Activated gamma-delta T cell (primary cell): Measurements from ENCODE around the gene PIPOX.

Source experiments
- DNase-seq: peaks from one replicate; lab custom pipeline; 2025; lab: John Stamatoyannopoulos, UW
- total RNA-seq, 2 donors: gene quantifications; one replicate each; lab custom pipeline; 2026; lab: John Stamatoyannopoulos, UW

The PIPOX gene, protein sequence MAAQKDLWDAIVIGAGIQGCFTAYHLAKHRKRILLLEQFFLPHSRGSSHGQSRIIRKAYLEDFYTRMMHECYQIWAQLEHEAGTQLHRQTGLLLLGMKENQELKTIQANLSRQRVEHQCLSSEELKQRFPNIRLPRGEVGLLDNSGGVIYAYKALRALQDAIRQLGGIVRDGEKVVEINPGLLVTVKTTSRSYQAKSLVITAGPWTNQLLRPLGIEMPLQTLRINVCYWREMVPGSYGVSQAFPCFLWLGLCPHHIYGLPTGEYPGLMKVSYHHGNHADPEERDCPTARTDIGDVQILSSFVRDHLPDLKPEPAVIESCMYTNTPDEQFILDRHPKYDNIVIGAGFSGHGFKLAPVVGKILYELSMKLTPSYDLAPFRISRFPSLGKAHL
- total RNA-seq: 4.4 to 6.3 reads per million in 2 donors

DNA sequence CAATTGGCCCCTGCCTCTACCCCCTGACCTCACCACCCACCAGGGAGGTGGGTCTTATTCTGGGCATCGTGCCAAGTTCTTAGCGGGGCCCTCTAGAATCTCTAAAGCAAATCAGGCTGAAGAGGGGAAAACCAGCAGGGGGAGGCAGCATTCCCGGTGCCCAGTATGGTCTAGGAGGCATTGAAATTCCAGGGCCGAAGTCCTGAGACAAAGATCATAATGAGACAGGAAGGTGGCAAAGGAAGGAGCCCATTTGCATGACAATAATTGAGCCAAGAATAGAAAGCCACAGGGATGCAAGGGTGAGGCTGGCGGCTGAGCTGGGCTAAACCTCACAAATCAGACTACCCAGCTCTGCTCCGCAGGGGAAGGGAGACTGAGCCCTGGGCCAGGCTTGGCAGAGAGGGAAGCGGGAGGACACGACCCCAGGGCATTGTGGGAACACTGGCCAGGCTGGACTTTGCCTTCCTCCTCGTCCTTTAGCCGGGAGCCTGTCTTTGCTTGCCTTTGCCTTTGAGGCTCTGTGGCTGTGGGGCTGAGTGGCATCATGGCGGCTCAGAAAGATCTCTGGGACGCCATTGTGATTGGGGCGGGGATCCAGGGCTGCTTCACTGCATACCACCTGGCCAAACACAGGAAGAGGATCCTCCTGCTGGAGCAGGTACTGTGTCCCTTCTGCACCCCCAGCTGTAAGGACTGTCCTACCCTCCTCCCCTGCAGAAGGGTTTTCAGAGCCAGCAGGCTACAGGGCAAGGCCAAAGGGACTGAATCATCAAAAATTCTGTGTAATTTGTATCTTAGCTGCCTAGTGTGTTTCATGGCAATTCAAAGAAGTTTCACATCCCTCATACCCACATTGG, at the start of gene PIPOX:
Gene PIPOX (plus strand): TSS at position 463 of the 860 bp plus-strand sequence. CDS start 85 bp downstream, at position 548.
- no peak for DNase-seq

DNA sequence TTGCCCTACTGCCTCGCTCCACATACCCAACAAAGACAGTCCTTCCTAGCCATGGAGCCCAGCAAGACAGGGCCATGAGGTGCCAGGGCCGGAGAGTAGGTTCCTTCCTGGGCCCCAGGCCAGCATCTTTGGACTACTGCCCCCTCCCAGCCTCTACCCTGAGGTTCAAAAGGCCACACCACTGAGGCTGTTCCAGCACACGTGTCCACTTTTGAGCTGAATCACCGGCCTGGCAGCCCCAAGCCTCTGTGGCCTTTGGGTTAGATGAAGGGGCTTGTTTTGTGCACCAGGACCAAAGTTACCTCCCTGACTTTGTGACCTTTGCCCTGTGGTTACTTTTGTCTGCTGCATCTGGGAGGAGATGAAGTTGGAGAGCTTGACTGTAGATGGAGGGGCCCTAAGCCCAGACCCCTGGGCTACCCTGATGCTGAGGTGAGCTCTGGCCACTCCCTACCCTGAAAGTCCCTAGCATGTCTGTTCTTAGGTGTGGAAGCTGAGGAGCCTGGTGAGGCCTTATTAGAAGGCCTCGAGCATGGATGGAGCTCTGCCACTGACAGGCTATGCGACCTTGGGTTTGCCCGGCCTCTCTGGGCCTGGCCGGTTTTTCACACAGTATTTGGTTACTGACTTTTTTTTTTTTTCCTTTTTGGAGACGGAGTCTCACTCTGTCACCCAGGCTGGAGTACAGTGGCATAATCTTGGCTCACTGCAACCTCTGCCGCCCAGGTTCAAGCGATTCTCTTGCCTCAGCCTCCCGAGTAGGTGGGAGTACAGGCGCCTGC, 49.1 kb upstream of the PIPOX start:
- DNase-seq: no peak

DNA sequence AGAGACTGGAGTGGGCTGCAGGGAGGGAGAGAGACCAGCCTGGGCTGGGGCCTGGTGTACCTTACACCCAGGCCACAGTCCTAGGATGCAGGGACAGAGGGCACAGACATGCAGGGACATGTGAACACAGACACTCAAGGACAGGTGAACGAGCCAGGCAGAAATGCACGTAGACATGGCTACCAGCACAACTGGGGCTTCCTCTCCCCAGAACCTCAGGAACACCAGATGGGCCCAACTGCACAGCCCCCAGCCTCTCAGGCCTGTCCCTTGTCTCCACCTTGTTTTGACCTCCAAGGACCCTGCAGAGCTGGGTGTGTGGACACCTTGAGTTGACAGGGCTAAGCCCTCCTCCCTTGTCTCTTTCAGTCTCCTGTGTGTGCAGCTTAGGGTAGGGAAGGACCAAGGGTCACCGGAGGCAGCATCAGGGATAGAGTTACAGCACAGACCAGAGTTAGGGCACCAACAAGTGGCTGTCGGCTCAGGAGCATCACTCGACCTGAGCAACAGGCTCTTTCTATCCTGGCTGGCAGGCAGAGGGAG, 46.3 kb upstream of the PIPOX start:
- no peak for DNase-seq

DNA sequence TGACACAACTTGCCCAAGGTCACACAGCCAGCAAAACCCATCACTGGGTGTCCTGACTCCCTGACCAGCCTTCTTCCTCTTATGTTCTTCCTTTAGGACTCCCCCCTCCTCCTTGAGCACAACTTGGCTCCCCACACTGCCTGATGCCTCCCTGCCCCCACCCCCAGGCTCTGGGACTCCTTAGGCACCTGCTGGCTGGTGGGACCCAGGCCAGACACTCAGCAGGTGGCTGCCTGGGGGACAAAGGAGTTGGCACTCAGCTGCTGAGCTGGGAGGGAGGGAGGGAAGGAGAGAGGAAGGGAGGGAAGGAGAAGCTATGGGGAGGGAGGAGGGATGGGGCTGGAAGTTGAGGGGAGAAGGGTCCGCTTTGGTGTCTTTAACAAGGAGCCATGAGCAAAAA, 45.1 kb upstream of the PIPOX start:
- no peak for DNase-seq

DNA sequence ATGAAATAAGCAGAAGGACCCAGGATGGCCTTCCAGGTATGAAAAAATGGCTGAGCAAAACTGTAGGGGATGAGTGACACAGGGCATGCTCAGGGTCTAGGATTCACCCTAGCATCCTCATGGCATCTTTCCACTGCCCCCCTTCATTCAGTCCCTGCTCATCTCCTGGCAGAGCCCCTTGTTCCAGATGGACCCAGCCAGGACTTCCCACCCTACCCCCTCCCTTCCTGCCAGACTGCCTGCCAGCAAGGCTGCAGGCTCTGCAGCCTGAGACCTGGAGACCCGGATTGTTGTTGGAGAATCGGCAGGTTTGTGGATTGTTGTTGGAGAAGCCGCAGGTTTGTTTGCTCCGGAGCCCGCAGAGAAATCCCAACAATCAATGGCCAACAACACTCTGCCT, 43.7 kb upstream of the PIPOX start:
- no peak for DNase-seq

DNA sequence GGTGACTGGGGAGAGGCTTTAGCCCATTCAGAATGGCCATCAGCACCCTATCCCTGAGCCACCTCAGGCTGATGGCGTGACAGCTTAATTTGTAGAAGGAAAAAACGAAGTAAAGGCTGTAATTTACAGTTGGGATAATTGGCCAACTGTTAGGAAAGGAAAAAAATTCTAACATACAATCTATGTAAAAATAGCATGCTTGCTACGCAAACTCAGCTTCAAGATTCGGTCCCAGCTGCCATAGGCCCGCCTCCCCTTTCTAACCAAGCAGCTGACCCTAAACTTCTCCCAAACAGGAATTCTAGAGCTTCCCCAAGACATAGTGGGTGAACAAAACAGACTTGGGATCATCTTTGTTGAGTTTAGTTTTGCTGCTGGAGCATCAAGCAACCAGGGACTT, 42.0 kb upstream of the PIPOX start:
- DNase-seq: no peak

DNA sequence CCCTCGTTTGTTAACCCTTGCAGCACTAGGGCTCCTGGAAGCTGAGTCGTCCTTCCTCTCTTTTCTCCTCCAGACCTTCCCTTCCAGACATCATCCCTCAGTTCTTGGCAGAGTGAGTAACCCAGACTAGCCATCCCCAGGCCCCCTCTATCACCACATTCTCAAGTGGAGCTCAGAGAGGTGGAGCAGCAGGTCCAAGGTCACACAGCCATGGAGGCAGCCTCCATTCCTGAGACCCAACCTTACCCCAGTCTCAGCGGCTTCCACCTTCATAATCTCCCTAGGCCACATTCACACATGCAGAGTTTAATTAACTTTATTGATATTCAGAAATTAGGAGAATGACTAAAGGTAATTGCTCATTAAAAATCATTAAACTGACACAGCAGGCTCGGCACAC, 40.1 kb upstream of the PIPOX start:
- DNase-seq: no peak

DNA sequence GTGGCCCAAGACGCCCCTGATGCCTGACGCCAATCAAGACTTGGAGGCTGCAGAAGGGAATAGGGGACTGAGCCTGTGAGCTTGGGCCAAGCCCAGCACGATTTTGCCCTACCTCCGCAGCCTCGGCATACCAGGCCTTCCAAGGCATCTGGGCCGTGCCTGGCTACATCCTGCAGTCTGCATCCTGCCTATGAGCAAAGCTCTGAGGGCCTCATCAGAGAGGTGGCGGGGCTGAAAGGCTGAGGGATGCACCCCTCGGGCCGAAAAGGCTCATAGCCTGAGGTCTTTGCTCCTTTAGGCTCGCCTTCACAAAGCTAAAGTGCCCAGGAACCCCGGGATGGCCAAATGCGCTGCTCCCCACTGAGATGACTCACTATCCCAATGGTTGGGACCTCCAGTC, 39.7 kb upstream of the PIPOX start:
- no peak for DNase-seq

DNA sequence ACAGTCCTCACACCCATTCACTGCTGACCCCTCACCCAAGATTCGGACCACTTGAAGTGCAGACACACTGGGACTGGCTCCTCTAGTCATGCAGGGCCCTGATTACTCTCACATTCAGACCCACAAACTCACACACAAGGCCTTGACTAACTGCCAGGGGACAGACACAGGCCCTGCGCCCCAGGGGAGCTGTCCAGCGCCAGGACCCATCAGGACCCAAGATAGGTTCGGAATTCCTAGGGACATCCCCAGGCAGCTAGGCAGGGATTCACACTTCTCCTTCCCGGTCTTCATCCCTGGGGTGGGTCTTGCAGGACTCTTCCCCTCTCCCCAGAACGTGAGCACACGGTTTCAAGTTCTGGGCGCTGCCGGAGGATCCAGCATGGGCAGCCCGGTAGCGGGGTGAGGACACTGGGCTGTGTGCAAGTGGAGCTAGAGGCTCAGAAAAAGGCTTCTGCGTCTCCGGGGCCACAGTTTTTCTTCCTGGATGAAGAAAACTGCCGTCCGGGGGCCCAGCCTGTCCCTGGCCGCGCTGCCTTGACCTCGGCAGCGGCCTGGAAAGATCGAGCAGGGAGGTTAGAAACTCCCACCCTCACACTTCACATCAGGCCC, 38.8 kb upstream of the PIPOX start:
- no peak for DNase-seq

DNA sequence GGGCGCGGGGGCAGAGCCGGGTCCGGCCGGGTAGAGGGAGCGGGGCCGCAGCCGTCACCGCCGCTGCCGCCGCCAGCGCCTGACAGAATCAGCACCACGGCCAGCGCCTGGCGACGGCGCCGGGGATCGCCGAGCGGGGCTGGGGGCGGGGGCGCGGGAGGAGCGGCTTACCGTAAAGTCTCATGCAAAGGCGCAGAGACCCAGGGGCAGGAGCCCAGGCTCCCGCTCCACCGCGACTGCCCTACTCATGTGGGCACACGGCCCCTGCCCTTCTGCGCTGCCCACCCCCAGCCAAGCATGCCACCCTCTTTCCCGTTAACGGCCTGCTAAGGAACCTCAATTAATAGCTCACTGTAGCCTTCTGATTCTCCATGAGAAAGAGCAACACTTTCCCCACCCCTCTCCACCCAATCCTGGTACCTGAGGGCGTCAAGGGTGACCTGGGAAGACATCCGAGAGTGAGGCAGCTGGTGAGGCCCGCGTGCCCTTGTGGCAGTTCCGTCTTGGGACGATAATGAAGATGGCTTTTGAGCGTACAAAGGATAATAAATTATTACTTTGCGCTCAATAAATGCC, 36.9 kb upstream of the PIPOX start, which contains the start of gene SEZ6:
Gene SEZ6 (minus strand): TSS at position 98 of the 576 bp plus-strand sequence. CDS start 164 bp downstream, outside the sequence.
- peak; percentile 36 for DNase-seq

DNA sequence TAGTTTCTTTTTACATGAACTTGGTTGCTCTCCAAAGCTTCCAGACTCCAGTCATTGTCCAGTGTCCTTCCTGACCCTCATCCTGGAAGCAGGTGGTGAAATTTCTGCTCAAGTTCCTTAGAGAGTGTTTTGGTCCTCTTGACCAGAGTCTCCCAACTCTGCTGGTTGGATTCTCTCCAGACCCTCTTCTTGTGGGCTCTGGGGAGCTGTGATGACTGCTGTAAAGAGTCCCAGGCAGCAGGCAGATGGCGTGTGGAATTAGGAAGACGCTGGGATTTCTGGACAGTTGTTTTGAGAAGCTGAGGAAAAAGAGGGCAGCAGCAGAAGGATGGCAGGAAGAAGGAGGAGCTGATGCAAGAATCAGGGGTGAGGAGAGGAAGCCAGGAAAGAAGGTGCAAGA, 35.5 kb upstream of the PIPOX start:
- no peak for DNase-seq

DNA sequence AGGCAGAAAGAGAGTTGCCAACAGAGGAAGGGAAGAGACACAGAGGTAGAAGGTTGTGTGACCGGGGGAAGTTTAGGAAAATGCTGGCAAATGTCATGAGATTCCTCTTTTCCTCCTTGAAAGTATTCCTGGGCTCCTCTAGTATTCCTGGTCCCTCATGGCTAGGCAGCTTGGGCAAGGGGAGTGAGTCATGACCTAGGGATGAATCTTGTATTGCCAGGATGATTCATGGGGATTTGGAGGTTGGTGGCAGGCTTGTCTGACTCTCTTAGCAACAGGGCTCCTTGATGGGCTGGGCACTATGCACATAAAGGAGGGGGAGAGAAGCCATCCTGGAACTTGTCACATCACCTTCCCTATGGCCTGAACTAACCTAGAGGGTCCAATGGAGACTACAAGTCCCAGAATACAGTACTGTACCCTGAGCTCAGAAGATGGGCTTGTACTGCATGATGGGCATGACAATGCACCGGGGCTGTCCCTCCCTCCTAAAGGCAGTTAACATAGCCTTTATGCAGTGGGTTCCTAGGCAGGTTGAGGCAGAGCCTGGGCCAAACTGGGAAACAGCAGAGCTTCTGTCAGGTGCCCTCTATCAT, 35.0 kb upstream of the PIPOX start:
- no peak for DNase-seq

DNA sequence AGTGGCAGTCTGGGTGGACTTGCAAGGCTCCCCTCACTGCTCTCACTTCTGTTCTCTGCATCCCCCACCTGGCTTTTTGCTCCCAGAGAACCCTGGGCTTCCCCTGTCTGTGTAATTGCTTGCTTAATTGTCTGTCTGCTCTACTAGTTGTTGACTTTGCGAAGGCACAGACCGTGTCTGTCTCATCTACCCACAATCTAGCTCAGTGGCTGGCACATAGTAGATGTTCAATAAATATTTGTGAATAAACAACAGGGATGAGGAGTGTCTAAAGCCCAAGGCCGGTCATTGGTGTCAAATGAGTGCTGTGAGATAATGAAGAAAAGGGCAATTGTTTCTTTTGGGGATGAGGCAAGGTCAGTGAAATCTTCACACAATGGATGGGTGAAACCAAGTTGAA, 34.4 kb upstream of the PIPOX start:
- no peak for DNase-seq

DNA sequence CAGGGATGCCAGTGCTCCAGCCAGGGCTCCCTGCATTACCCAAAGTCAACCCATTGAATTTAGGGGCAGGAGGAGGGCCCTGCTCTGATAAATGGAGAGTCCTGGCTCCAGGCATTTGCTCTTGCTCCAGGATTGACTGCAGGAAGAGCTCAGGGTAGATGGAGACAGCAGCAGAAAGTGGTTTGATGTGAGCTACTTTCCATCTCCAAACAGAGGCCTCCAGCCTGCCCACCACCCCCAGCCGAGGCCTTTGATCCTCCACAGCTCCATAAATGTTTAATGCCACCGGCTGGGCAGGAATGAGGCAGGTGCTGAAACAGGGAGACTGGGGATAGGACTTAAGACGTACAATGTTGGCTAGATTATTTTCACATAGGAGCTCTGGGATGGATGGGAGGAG, 32.8 kb upstream of the PIPOX start:
- DNase-seq: no peak

DNA sequence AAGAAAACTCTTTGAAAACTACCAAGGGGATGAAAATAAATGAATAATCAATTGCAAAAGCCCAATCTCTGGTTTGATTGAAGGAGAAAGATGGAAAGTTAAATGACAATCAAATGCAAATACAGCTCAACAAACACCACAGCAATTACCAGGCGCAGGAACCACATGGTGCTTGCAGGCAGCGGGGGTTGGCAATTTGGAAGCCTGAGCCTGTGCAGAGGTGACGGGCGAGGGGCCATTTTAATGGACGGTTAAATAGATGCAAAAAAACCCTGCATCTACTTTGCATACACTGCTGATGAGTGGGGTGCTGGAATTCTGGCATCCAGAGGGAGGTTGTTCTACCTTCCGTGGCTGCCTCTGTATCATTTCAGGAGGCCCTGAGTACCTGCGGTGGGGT, 32.4 kb upstream of the PIPOX start:
- DNase-seq: no peak

DNA sequence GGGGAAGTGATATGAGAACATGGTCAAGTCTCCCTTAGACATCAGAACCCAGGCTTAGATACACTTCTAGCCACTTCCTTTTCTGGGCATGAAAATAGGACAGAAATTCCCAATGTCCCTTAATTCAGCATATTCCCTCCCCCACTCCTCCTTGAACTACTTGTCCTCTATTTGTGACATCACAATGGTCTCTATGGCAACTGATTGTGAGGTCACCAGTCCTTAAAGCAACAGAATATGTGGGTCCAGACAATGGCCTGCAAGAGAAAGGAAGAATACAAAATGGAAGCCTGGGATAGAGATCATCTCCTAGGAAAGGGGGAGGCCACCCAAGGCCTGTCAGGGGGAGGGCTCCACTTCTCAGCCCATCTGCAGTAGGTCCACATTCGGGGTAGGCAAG, 30.4 kb upstream of the PIPOX start:
- DNase-seq: no peak

DNA sequence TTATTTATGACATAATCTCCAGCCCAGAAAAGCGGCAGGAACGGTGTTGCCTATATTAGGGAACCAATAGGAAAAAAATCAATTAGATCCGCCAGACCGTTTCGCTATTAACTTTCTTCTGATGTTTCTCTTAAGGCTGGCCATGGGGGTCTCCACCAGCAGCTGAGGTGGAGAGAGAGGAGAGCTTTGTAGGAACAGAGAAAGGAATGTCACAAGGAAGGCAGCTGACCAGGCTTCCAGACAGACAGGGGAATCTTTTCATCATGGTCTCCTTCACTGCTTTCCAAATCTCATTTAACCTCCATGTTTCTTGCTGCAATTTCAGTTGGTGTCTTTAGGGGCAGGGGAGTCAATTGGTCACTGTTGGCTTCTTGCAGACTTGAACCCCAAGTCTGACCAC, 28.2 kb upstream of the PIPOX start:
- no peak for DNase-seq

DNA sequence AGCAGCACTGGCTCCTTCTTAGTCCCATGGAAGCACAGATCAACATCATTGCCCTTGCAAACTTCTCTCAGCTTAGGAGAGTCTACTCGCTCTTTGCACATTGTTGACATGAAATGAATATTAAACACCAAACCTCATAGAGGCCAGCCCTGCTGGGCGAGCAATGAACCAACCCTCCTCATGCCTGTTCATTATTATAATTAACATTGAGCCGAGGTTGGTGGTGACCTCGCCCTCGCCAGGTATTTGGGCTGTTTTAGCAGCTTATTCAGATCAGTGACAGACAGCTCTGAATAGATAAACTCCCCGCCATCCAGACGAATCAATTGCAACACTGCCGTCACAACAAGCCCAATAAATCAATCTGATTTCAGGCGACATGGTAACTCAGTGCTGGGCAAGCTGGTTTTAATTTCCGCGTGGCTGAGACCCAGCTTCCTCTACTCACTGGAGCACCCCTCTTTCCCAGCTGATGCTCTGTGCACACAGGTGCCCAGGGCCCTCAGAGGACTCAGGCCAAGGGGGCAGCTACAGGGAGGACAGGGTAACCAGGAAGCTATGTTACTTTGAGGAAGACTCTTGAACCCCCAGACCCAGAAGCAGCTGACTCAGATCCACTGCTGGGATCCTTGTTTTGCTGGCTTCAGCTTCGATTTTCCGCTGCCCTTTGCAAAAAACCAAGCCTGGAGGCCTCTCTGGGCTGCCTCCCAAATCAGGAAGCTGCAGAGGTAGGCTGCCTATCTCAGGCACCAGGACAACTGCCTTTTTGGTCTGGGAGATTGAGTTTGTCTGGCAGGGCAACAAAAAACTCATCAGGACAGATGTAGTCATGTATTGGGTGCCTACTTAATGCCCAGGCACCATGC, 26.4 kb upstream of the PIPOX start:
- DNase-seq: no peak

DNA sequence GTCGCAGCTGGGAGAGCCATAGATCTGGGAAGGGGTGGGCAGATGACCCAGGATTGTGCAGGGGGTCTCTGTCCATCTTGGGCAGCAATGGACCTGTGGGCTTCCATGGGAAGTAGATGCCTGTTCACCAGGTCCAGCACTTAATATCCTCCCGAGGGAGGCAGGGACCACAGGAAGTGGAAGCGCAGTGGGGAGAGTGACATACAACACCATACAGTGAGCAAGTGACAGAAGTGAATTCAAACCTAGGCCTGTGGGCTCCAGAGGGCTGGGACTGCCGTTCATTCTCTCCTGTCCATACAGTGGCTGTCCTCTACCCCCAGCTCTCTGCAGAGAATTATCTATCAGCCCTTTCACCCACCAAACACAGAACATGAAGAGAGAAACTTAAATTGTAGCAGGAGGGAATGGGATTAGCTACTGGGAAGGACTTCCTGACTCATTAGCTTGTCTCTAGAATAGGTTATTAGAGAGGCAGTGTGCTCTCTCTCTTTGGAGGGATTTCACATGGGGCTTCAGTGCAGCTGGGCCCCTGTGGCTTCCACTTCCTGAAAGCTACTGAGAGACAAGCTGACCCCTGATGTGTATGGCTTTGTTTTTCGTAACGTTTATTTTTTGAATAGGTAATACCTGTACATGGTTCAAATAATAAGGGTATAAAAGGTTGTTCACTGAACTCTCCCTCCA, 24.0 kb upstream of the PIPOX start:
- DNase-seq: no peak
